Gastrocnemius medialis (tissue), 4 donors: ENCODE measurements around the gene GAGE10.

Source experiments
- CTCF ChIP-seq, 5 experiments: fragments of 450-650 bp in 3 of 5; fragments of 200-600 bp in 2 of 5; sonication (generic) in 2 of 5; IDR thresholded peaks in 4 of 5; conservative IDR thresholded peaks in 1 of 5; 1 replicate in 4 of 5; 2 replicates in 1 of 5; pipeline ENCODE4 v1.5.1; 2016 to 2019; ENCODE audit warnings: antibody characterized with exemption in 5 of 5, mild to moderate bottlenecking in 3 of 5, moderate library complexity in 3 of 5
- POLR2A ChIP-seq, 2 donors: fragments of 450-650 bp; IDR thresholded peaks; one replicate each; pipeline ENCODE4 v1.6.1; 2017; ENCODE audit warnings: antibody characterized with exemption in 2 of 2, mild to moderate bottlenecking in 2 of 2, moderate library complexity in 2 of 2

GRCh38 chrX:49278081-49278480, 25.4 kb upstream of the GAGE10 start:
- TF ChIP-seq CTCF (IDR thresholded peaks at IDR 0.05 in 4 of 5, conservative IDR thresholded peaks at IDR 0.05 in 1 of 5) (no peak), POLR2A (IDR thresholded peaks at IDR 0.05) (no peak)
